Thoracic aorta (tissue), 2 donors: ENCODE results near the gene MACROH2A2. TPM values are rescaled to one million over a fixed set of nuclear protein-coding genes. Genes with fewer than 3 reads are reported as not detected.

ENCODE experiments used
- ATAC-seq: fragments of 150-250 bp; one replicate; pipeline ENCODE4 v1.8.0; 2017; ENCODE audit warnings: low read depth; ENCODE audit not compliant: insufficient number of reproducible peaks, low FRiP score
- DNase-seq: peaks from one replicate; pipeline ENCODE4 v3.0.0-alpha.2; 2020; ENCODE audit warnings: low spot score
- H3K27ac ChIP-seq, 2 donors: fragments of 200-600 bp; sonication (generic); 1 replicate in 1 of 2; 2 replicates in 1 of 2; pipeline ENCODE4 v1.5.1; 2016; ENCODE audit warnings: mild to moderate bottlenecking in 2 of 2, moderate library complexity in 2 of 2
- H3K27me3 ChIP-seq: fragments of 200-600 bp; sonication (generic); replicated peaks from 2 replicates; pipeline ENCODE4 v1.6.0; 2016; ENCODE audit warnings: mild to moderate bottlenecking; ENCODE audit not compliant: insufficient read depth
- H3K36me3 ChIP-seq: fragments of 200-600 bp; sonication (generic); one replicate; pipeline ENCODE4 v1.5.1; 2016
- H3K4me1 ChIP-seq, 2 donors: fragments of 200-600 bp; sonication (generic); 1 replicate in 1 of 2; 2 replicates in 1 of 2; pipeline versions ENCODE4 v1.5.1 to v1.6.0; 2016; ENCODE audit warnings: low read depth in 2 of 2, mild to moderate bottlenecking in 1 of 2; ENCODE audit not compliant: control insufficient read depth in 1 of 2
- H3K4me3 ChIP-seq: fragments of 200-600 bp; sonication (generic); 2 replicates; pipeline ENCODE4 v1.5.1; 2016; ENCODE audit warnings: mild to moderate bottlenecking
- H3K9me3 ChIP-seq: fragments of 200-600 bp; sonication (generic); 2 replicates; pipeline ENCODE4 v1.5.1; 2016
- total RNA-seq, 2 donors: library from RNA; depleted of rRNA; stranded (reverse); fragments of >200 nt; gene quantifications; one replicate each; pipeline versions ENCODE4 v1.1.0 to v1.2.3, GENCODE V29; 2016
- TF ChIP-seq, protein P1 (sequence below): fragments of 200-600 bp; sonication (generic); IDR thresholded peaks from one replicate; pipeline ENCODE4 v1.5.1; 2019; ENCODE audit warnings: antibody characterized with exemption

The MACROH2A2 gene
- total RNA-seq, 2 donors from 2014 or later = 0.68 to 8.5 TPM

DNA sequence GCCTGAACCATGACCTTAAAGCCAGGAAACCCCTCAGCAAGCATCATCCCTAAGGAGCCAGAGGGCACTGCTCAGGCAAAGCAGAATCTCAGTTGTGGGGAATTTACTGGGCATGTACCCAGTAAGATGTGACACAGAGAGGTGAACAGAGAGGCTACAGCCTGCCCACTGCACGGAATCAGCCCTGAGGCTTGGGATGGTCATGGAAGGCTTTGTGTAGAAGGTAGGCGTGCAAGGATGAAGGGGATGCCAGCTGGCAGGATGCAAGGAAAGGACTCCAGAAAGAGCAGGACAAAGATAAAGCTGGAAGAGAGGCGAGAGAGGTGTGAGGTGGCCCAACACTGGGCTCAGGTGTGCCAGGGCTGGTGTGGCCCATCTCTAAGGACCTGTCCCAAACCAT is 82.4 kb downstream of the MACROH2A2 start:
- Histone ChIP-seq H3K27me3 (no peaks in the 10 kb centered on the region), H3K9me3 (no peaks in the 10 kb centered on the region), H3K4me3 (no peak overlapping the region), H3K27ac (no peak overlapping the region), H3K36me3 (no peaks in the 10 kb centered on the region), H3K4me1 (peaks cover 13 to 19% of the 10 kb centered on the region in 2 donors)
- TF ChIP-seq, protein P1, sequence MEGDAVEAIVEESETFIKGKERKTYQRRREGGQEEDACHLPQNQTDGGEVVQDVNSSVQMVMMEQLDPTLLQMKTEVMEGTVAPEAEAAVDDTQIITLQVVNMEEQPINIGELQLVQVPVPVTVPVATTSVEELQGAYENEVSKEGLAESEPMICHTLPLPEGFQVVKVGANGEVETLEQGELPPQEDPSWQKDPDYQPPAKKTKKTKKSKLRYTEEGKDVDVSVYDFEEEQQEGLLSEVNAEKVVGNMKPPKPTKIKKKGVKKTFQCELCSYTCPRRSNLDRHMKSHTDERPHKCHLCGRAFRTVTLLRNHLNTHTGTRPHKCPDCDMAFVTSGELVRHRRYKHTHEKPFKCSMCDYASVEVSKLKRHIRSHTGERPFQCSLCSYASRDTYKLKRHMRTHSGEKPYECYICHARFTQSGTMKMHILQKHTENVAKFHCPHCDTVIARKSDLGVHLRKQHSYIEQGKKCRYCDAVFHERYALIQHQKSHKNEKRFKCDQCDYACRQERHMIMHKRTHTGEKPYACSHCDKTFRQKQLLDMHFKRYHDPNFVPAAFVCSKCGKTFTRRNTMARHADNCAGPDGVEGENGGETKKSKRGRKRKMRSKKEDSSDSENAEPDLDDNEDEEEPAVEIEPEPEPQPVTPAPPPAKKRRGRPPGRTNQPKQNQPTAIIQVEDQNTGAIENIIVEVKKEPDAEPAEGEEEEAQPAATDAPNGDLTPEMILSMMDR = no peak
- DNase-seq (no peak), ATAC-seq (no peak)

DNA sequence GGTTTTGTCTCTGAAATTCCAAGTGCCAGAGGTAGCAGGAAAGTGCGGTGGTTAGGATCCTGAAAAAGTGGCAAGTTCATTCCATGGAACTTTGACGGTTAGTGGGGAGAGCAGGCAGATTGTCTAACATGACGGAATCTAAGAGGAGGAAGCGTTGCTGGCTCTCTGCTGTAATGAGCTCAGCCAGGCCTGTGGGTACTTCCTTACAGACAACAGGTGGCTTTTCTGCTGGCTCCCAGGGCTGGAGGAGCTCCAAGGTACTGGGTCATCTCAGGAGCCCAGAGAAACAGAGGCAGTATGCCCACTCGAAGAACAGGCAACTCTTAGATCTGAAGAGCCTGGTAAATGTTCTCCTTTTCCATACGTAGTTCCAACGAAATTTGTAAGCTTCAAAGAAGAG is 83.0 kb downstream of the MACROH2A2 start:
- TF ChIP-seq, protein P1 = no peak
- H3K4me1 ChIP-seq = peaks cover 13 to 19% of the 10 kb centered on the region in 2 donors
- no peak overlapping the region for H3K4me3 ChIP-seq
- no peak overlapping the region for H3K27ac ChIP-seq
- ATAC-seq = no peak
- H3K27me3 ChIP-seq = no peaks in the 10 kb centered on the region
- DNase-seq = no peak
- H3K9me3 ChIP-seq = no peaks in the 10 kb centered on the region
- no peaks in the 10 kb centered on the region for H3K36me3 ChIP-seq

DNA sequence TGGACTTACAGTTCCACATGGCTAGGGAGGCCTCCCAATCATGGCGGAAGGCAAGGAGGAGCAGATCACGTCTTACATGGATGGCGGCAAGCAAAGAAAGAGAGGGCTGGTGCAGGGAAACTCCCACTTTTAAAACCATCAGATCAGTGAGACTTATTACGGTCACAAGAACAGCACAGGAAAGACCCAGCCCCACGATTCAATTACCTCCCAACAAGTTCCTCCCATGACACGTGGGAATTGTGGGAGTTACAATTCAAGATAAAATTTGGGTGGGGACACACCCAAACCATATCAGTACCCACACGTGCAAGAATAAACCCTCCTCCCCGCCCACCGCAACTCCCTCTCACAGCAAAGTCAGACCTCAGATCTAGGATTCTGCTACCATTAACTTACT is 84.5 kb downstream of the MACROH2A2 start:
- Histone ChIP-seq H3K4me1 (peaks cover 4 to 6% of the 10 kb centered on the region in 2 donors), H3K27ac (no peak overlapping the region), H3K36me3 (no peaks in the 10 kb centered on the region), H3K4me3 (no peak overlapping the region), H3K9me3 (no peaks in the 10 kb centered on the region), H3K27me3 (no peaks in the 10 kb centered on the region)
- TF ChIP-seq, protein P1 = no peak
- DNase-seq (no peak), ATAC-seq (no peak)

DNA sequence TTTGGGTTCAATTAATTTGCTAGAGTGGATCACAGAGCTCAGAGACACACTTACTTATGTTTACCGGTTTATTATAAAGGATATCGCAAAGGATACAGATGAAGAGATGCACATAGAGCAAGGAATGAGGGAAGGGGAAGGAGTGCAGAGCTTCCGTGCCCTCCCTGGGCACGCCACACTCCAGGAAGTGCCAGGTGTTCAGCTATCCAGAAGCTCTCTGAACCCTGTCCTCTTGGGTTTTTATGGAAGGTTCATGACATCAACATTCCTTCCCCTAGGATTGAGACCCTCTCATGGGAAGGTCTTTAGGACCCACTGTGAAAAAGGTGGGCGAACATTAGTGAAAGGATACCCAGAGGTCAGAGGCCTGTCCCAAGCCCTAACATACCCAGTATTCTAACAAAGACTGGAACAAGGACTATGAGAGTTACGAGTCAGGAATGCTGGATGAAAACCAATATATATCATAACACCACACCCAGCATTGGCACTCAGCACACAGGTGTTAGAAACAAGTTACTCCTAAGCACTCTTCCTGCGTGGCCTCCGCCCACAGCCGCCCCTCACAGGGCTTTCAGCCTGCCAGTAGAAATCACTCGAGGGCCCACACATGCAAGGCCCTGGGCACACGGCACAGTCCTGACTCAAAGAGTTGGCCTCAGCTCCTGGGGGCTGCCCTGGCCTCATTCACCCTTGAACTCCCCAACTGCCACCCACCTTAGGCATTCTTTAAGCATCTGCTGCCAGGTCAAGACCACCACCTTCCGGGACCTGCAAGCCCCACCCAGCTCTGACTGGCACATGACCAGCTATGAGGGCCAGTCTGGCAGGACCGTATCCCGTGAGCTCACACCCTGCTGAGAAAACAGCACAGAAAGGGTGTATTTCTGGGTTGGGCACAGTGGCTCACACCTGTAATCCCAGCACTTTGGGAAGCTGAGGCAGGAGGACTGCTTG is 85.6 kb downstream of the MACROH2A2 start:
- peaks cover 3% of the 10 kb centered on the region in 2 donors for H3K4me1 ChIP-seq
- no peaks in the 10 kb centered on the region for H3K27me3 ChIP-seq
- DNase-seq (no peak), ATAC-seq (no peak)
- no peak overlapping the region for H3K4me3 ChIP-seq
- TF ChIP-seq, protein P1 = no peak
- H3K27ac ChIP-seq = no peak overlapping the region
- H3K9me3 ChIP-seq = no peaks in the 10 kb centered on the region
- no peaks in the 10 kb centered on the region for H3K36me3 ChIP-seq

DNA sequence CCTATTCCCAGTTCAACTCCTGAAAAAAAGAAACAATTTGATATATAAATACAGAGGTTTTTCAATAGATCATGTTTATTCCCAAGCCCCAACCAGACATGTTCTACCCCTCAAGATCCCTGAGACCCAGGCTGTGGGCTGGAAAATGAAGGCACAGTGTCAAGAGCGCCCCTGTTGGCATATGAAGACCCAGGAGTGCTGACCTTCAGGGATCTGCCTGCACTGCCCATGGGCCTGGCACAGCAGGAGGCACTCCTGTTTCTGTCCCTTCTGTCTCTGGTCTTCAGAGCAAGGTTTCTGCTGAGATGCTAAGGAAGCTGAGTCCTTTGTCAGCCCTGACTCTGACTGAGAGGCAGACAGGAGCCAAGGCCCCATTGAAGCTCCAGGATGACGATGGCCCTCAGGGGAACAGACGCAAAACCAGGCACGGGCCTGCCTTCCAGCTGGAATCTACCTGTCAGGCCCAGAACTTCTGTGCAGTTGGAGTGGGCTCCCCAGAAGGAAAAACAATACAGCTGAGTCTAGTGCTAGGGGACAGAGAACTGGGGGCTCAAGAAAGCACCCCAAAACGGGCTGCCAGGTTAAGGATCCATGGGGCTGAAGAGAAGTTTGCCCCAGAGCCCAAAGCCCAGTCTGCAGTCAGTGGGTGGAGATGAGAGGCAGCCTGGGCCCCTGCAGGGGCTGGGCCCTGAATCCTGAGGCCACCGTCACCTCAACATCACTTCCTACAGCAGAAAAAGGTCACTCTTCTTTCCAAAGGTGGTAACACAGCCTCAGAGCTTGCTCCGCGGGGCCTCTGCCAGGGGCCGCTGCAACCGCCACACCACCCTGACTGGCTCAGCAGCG is 86.7 kb downstream of the MACROH2A2 start:
- TF ChIP-seq, protein P1 = no peak

More for the DNA sequence above, 86.7 kb downstream of the MACROH2A2 start:
- H3K4me3 ChIP-seq = no peak overlapping the region
- ATAC-seq = no peak
- H3K4me1 ChIP-seq = peaks cover 0 to 2% of the 10 kb centered on the region in 2 donors
- H3K27ac ChIP-seq = no peak overlapping the region
- no peak for DNase-seq
- no peaks in the 10 kb centered on the region for H3K27me3 ChIP-seq
- no peaks in the 10 kb centered on the region for H3K9me3 ChIP-seq
- H3K36me3 ChIP-seq = no peaks in the 10 kb centered on the region
